Upper lobe of left lung (tissue), 6 donors: ENCODE measurements around the gene NRP1. TPM values are rescaled to one million over a fixed set of nuclear protein-coding genes. Genes with fewer than 3 reads are reported as not detected.

Experiments
- ATAC-seq, 2 donors: fragments of 200-7000 bp; cut with Tn5 transposase; one replicate each; pipeline ENCODE4 v1.9.1; 2022; ENCODE audit warnings: mild to moderate bottlenecking in 2 of 2, moderate library complexity in 2 of 2; ENCODE audit not compliant: low FRiP score in 2 of 2
- DNase-seq, 2 donors: peaks; one replicate each; pipeline ENCODE4 v3.0.0-alpha.2; 2019 to 2020
- H3K27ac ChIP-seq, 4 donors: fragments of 200-600 bp; sonication (generic); one replicate each; pipeline ENCODE4 v1.5.1; 2016 to 2019
- H3K27me3 ChIP-seq, 4 donors: fragments of 200-600 bp; sonication (generic); one replicate each; pipeline ENCODE4 v1.5.1; 2017 to 2019
- H3K36me3 ChIP-seq, 4 donors: fragments of 200-600 bp; sonication (generic); one replicate each; pipeline ENCODE4 v1.5.1; 2016 to 2019
- H3K4me1 ChIP-seq, 4 donors: fragments of 200-600 bp; sonication (generic); one replicate each; pipeline ENCODE4 v1.5.1; 2018 to 2019
- H3K4me3 ChIP-seq, 4 donors: fragments of 200-600 bp; sonication (generic); one replicate each; pipeline ENCODE4 v1.5.1; 2017 to 2019; ENCODE audit warnings: mild to moderate bottlenecking in 2 of 4, moderate library complexity in 1 of 4
- H3K9me3 ChIP-seq, 4 donors: fragments of 200-600 bp; sonication (generic); one replicate each; pipeline ENCODE4 v1.5.1; 2018 to 2019
- EP300 ChIP-seq, 4 donors: sonication (generic); formaldehyde crosslinking; IDR thresholded peaks; one replicate each; pipeline ENCODE4 v1.5.1; 2017; ENCODE audit warnings: antibody characterized with exemption in 4 of 4, control low read depth in 2 of 4
- POLR2A ChIP-seq, 4 donors: fragments of 450-650 bp; IDR thresholded peaks; one replicate each; pipeline ENCODE4 v1.5.1; 2016 to 2017; ENCODE audit warnings: antibody characterized with exemption in 4 of 4, mild to moderate bottlenecking in 2 of 4
- POLR2AphosphoS5 ChIP-seq, 2 donors: sonication (generic); formaldehyde crosslinking; IDR thresholded peaks; one replicate each; pipeline ENCODE4 v1.5.1; 2017; ENCODE audit warnings: antibody characterized with exemption in 2 of 2
- WGBS, 2 donors: methylation state at CpG; one replicate each; pipeline ENCODE4 v1.1.5; 2017 to 2018; 5-methylcytosine and 5-hydroxymethylcytosine counted together
- total RNA-seq, 6 donors: library from RNA; depleted of rRNA in 4 of 6; stranded (reverse); fragments of >200 nt in 4 of 6; gene quantifications; one replicate each; pipeline versions ENCODE4 v1.1.0 to v1.2.1, GENCODE V29; 2016 to 2021
- TF ChIP-seq, protein P1 (sequence below), 6 experiments: fragments of 450-650 bp in 4 of 6; fragments of 200-600 bp in 2 of 6; sonication (generic) in 2 of 6; IDR thresholded peaks; one replicate each; pipeline ENCODE4 v1.5.1; 2016 to 2019; ENCODE audit warnings: antibody characterized with exemption in 6 of 6
- donor health status: DM: no; HTN: no; CAD: no; lungs with moderate emphysema.
- donor health status: DM: no; HTN: yes; CAD: no; lungs with severe emphysema.

NRP1 gene
- total RNA-seq, 6 donors from 2014 or later = 48.5 to 136 (median 64.1) TPM

DNA sequence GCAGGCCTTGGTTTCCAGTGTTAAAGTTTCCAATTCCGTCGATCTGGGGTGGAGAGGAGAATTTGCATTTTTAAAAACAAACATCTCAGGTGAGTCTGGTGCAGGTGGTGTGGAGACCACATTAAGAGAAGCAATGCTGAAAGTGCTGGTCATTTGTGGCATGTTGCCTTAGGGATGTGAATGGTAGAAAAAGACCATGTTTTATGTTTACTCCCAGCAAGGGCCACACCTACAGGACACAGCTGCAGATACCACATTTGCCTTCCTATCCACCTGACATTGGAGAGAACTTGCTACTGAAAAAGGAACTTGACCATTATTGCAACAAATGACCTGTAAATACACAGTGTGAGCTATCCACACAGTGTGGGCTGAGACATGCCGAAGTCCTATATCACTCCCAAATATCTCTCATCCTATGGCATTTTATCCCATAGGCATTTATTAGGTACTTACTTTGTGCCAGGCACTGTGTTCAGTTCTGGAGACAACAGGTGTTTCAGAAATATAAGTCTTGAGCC is 183.1 kb downstream of the NRP1 start:
- no peak for ATAC-seq
- DNase-seq = no peak
- Histone ChIP-seq H3K4me3 (no peak overlapping the region), H3K9me3 (no peaks in the 10 kb centered on the region), H3K27me3 (no peaks in the 10 kb centered on the region), H3K4me1 (peaks cover 0 to 11% (median 8%) of the 10 kb centered on the region in 4 donors), H3K27ac (no peak overlapping the region), H3K36me3 (no peaks in the 10 kb centered on the region)
- no peak for TF ChIP-seq EP300 (IDR thresholded peaks at IDR 0.05)
- no peak for TF ChIP-seq POLR2A (IDR thresholded peaks at IDR 0.05)
- TF ChIP-seq, protein P1, sequence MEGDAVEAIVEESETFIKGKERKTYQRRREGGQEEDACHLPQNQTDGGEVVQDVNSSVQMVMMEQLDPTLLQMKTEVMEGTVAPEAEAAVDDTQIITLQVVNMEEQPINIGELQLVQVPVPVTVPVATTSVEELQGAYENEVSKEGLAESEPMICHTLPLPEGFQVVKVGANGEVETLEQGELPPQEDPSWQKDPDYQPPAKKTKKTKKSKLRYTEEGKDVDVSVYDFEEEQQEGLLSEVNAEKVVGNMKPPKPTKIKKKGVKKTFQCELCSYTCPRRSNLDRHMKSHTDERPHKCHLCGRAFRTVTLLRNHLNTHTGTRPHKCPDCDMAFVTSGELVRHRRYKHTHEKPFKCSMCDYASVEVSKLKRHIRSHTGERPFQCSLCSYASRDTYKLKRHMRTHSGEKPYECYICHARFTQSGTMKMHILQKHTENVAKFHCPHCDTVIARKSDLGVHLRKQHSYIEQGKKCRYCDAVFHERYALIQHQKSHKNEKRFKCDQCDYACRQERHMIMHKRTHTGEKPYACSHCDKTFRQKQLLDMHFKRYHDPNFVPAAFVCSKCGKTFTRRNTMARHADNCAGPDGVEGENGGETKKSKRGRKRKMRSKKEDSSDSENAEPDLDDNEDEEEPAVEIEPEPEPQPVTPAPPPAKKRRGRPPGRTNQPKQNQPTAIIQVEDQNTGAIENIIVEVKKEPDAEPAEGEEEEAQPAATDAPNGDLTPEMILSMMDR (IDR thresholded peaks at IDR 0.05) = no peak
- TF ChIP-seq POLR2AphosphoS5 (IDR thresholded peaks at IDR 0.05) = no peak
- WGBS, 2 donors = 94 to 95% methylated on average over 3 of the region's 3 CpGs

GRCh38 chr10:33150889-33151288 is 183.6 kb downstream of the NRP1 start:
- H3K27ac ChIP-seq = no peak overlapping the region
- 81 to 96% methylated on average over 1 of the region's 1 CpG for WGBS, 2 donors
- ATAC-seq = no peak
- no peaks in the 10 kb centered on the region for H3K27me3 ChIP-seq
- no peak for TF ChIP-seq POLR2A (IDR thresholded peaks at IDR 0.05)
- TF ChIP-seq, protein P1 (IDR thresholded peaks at IDR 0.05) = no peak
- no peak for TF ChIP-seq EP300 (IDR thresholded peaks at IDR 0.05)
- no peak for TF ChIP-seq POLR2AphosphoS5 (IDR thresholded peaks at IDR 0.05)
- no peaks in the 10 kb centered on the region for H3K36me3 ChIP-seq
- DNase-seq = no peak
- H3K9me3 ChIP-seq = no peaks in the 10 kb centered on the region
- H3K4me1 ChIP-seq = peaks cover 0 to 9% (median 3%) of the 10 kb centered on the region in 4 donors
- H3K4me3 ChIP-seq = no peak overlapping the region

GRCh38 chr10:33150146-33150545 is 184.3 kb downstream of the NRP1 start:
- Histone ChIP-seq H3K9me3 (no peaks in the 10 kb centered on the region), H3K27me3 (no peaks in the 10 kb centered on the region), H3K4me1 (peaks cover 0 to 1% (median 0%) of the 10 kb centered on the region in 4 donors), H3K36me3 (no peaks in the 10 kb centered on the region), H3K4me3 (no peak overlapping the region), H3K27ac (no peak overlapping the region)
- DNase-seq = no peak
- ATAC-seq = no peak
- WGBS, 2 donors = 51 to 64% methylated on average over 2 of the region's 2 CpGs
- TF ChIP-seq EP300 (IDR thresholded peaks at IDR 0.05) (no peak), POLR2A (IDR thresholded peaks at IDR 0.05) (no peak), POLR2AphosphoS5 (IDR thresholded peaks at IDR 0.05) (no peak)
- TF ChIP-seq, protein P1 (IDR thresholded peaks at IDR 0.05) = no peak

GRCh38 chr10:33147013-33147310 is 187.5 kb downstream of the NRP1 start:
- TF ChIP-seq POLR2A (IDR thresholded peaks at IDR 0.05) (no peak), EP300 (IDR thresholded peaks at IDR 0.05) (no peak), POLR2AphosphoS5 (IDR thresholded peaks at IDR 0.05) (no peak)
- TF ChIP-seq, protein P1 (IDR thresholded peaks at IDR 0.05) = no peak
- Histone ChIP-seq H3K4me1 (no peaks in the 10 kb centered on the region), H3K9me3 (no peaks in the 10 kb centered on the region), H3K27me3 (no peaks in the 10 kb centered on the region), H3K4me3 (no peak overlapping the region), H3K36me3 (no peaks in the 10 kb centered on the region), H3K27ac (no peak overlapping the region)
- ATAC-seq (no peak), DNase-seq (no peak)
- WGBS, 2 donors = 90 to 91% methylated on average over 3 of the region's 3 CpGs
